Spleen (tissue), 11 donors: ENCODE measurements around the gene CES4A. TPM values are rescaled to one million over a fixed set of nuclear protein-coding genes. Genes with fewer than 3 reads are reported as not detected.

Experiments
- DNase-seq: peaks from one replicate; pipeline ENCODE4 v3.0.0-alpha.2; 2020
- H3K27ac ChIP-seq, 8 donors: fragments of 200-600 bp; sonication (generic) in 7 of 8; 1 replicate in 4 of 8; 2 replicates in 4 of 8; pipeline versions ENCODE4 v1.5.0 to v1.8.0; 2016 to 2021; ENCODE audit warnings: inconsistent platforms in 4 of 8, mild to moderate bottlenecking in 4 of 8, moderate library complexity in 1 of 8
- H3K27me3 ChIP-seq, 7 donors: fragments of 200-600 bp; sonication (generic) in 6 of 7; replicated peaks in 1 of 7; 1 replicate in 4 of 7; 2 replicates in 3 of 7; pipeline versions ENCODE4 v1.5.0 to v1.8.0; 2016 to 2021; ENCODE audit warnings: inconsistent platforms in 3 of 7, mild to moderate bottlenecking in 1 of 7
- H3K36me3 ChIP-seq, 6 donors: fragments of 200-600 bp; sonication (generic) in 5 of 6; 1 replicate in 4 of 6; 2 replicates in 2 of 6; pipeline versions ENCODE4 v1.5.0 to v1.8.0; 2016 to 2021; ENCODE audit warnings: inconsistent platforms in 2 of 6
- H3K4me1 ChIP-seq, 6 donors: fragments of 200-600 bp; sonication (generic) in 5 of 6; 1 replicate in 3 of 6; 2 replicates in 3 of 6; pipeline versions ENCODE4 v1.5.0 to v1.8.0; 2016 to 2021; ENCODE audit warnings: inconsistent platforms in 3 of 6
- H3K4me3 ChIP-seq, 8 donors: fragments of 200-600 bp; sonication (generic) in 7 of 8; 1 replicate in 4 of 8; 2 replicates in 4 of 8; pipeline versions ENCODE4 v1.5.0 to v1.8.0; 2016 to 2021; ENCODE audit warnings: inconsistent platforms in 4 of 8, mild to moderate bottlenecking in 4 of 8, moderate library complexity in 2 of 8
- H3K9me3 ChIP-seq, 8 donors: fragments of 200-600 bp; sonication (generic) in 7 of 8; 1 replicate in 4 of 8; 2 replicates in 4 of 8; pipeline versions ENCODE4 v1.5.0 to v1.8.0; 2016 to 2021; ENCODE audit warnings: inconsistent platforms in 4 of 8
- POLR2A ChIP-seq, 3 donors: fragments of 450-650 bp; IDR thresholded peaks; one replicate each; pipeline ENCODE4 v1.5.1; 2017; ENCODE audit warnings: antibody characterized with exemption in 3 of 3, mild to moderate bottlenecking in 1 of 3
- POLR2AphosphoS5 ChIP-seq, 3 donors: sonication (generic); formaldehyde crosslinking; IDR thresholded peaks; one replicate each; pipeline ENCODE4 v1.5.1; 2017; ENCODE audit warnings: antibody characterized with exemption in 3 of 3
- WGBS, 5 donors: extraction: QIAGEN DNeasy Blood & Tissue Kit in 3 of 5; methylation state at CpG; one replicate each; pipeline versions ENCODE4 v1.1.5 to v1.1.7; 2013 to 2018; 5-methylcytosine and 5-hydroxymethylcytosine counted together
- intact Hi-C: fragments of 100-400 bp; cut with DNase I; formaldehyde crosslinking; loops from one replicate; pipeline ENCODE4 v1.15.0; 2023; ENCODE audit warnings: low total_unique reads
- polyA plus RNA-seq, 3 donors: library from polyadenylated mRNA; stranded (reverse); fragments of 200-250 nt; gene quantifications; one replicate each; pipeline ENCODE4 v1.2.1, GENCODE V29; 2013
- total RNA-seq, 7 donors: library from RNA; depleted of rRNA in 3 of 7; stranded (reverse); fragments of >200 nt in 3 of 7; fragmentation: NEBNext Ultra II Directional in 4 of 7; extraction: Animal tissue kit (Norgen Biotek cat#: 25700) in 4 of 7; gene quantifications; one replicate each; pipeline versions ENCODE4 v1.1.0 to v1.2.1, GENCODE V29; 2016 to 2021
- TF ChIP-seq, protein P1 (sequence below), 11 experiments: fragments of 200-600 bp in 7 of 11; fragments of 450-650 bp in 4 of 11; sonication (generic) in 4 of 11; IDR thresholded peaks in 8 of 11; conservative IDR thresholded peaks in 3 of 11; 1 replicate in 7 of 11; 2 replicates in 4 of 11; pipeline versions ENCODE4 v1.4.0 to v1.8.0; 2016 to 2021; ENCODE audit warnings: antibody characterized with exemption in 11 of 11, inconsistent platforms in 4 of 11, mild to moderate bottlenecking in 1 of 11
- donor health status: healthy with polysubstance abuse.
- donor health status: DM: no; HTN: no; CAD: no; lungs with moderate emphysema.
- donor health status: DM: no; HTN: no; CAD: no.
- donor health status: Bipolar disorder and iron deficiency.
- donor health status: healthy.
- donor health status: DM: no; HTN: no; CAD: no.
- donor health status: DM: yes; HTN: yes; CAD: no.

The CES4A gene
- total and polyA plus RNA-seq, 10 donors: 5.0 to 9.9 (median 6.7) TPM

DNA sequence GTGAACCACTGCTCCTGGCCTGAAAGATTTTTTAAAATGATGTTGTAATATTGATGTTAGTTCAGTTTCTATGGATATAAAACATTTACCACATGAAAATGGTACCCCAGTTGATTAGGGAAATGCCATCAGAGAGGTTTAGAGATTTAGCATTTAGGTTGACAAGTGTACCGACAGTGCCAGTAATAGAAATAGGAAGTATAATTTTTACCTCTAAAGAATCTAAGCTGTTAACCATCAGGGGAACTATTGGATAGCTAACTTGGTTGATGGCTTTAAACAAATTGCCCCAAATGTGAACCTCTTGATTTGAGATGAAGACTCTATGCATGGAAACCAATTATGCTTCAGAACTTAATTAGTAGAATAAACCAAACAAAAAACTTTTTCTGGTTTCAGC is 47.0 kb downstream of the CES4A start:
- TF ChIP-seq POLR2A (IDR thresholded peaks at IDR 0.05) (no peak), POLR2AphosphoS5 (IDR thresholded peaks at IDR 0.05) (no peak)
- TF ChIP-seq, protein P1, sequence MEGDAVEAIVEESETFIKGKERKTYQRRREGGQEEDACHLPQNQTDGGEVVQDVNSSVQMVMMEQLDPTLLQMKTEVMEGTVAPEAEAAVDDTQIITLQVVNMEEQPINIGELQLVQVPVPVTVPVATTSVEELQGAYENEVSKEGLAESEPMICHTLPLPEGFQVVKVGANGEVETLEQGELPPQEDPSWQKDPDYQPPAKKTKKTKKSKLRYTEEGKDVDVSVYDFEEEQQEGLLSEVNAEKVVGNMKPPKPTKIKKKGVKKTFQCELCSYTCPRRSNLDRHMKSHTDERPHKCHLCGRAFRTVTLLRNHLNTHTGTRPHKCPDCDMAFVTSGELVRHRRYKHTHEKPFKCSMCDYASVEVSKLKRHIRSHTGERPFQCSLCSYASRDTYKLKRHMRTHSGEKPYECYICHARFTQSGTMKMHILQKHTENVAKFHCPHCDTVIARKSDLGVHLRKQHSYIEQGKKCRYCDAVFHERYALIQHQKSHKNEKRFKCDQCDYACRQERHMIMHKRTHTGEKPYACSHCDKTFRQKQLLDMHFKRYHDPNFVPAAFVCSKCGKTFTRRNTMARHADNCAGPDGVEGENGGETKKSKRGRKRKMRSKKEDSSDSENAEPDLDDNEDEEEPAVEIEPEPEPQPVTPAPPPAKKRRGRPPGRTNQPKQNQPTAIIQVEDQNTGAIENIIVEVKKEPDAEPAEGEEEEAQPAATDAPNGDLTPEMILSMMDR (IDR thresholded peaks at IDR 0.05 in 8 of 11, conservative IDR thresholded peaks at IDR 0.05 in 3 of 11): no peak
- intact Hi-C loops: no loop called here
- WGBS, 5 donors: 36 to 56% (median 40%) methylated on average over 1 of the region's 1 CpG
- peaks cover 0 to 58% (median 12%) of the 10 kb centered on the region in 6 donors for H3K36me3 ChIP-seq
- H3K9me3 ChIP-seq: no peaks in the 10 kb centered on the region
- H3K27me3 ChIP-seq: no peaks in the 10 kb centered on the region
- H3K27ac ChIP-seq: no peak overlapping the region
- DNase-seq: no peak
- no peak overlapping the region for H3K4me3 ChIP-seq
- H3K4me1 ChIP-seq: peaks cover 18 to 96% (median 56%) of the 10 kb centered on the region in 6 donors

DNA sequence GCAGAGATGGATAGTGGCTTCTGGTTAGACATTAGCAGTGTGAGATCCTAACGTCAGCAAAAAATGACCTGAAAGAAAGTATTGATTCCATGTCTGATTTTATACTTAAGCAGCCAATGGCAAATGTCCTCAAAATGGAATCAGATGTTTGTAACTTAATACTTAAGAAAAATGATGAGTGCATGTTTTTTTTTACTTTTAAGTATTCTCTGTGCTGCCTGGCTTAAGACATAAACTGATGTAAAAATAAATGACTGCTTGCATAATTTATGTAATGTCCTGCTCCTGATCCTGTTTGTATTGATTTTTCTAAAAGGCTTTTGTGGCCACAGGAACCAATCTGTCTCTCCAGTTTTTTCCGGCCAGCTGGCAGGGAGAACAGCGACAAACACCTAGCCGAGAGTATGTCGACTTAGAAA is 47.9 kb downstream of the CES4A start:
- no peak overlapping the region for H3K4me3 ChIP-seq
- intact Hi-C loops: no loop called here
- TF ChIP-seq, protein P1 (IDR thresholded peaks at IDR 0.05 in 8 of 11, conservative IDR thresholded peaks at IDR 0.05 in 3 of 11): no peak
- TF ChIP-seq POLR2AphosphoS5 (IDR thresholded peaks at IDR 0.05) (no peak), POLR2A (IDR thresholded peaks at IDR 0.05) (no peak)

GRCh38 chr16:67039260-67040020 is 51.1 kb downstream of the CES4A start:
- Histone ChIP-seq H3K36me3 (peaks cover 0 to 66% (median 14%) of the 10 kb centered on the region in 6 donors), H3K27me3 (no peaks in the 10 kb centered on the region), H3K4me1 (peaks cover 0 to 57% (median 18%) of the 10 kb centered on the region in 6 donors), H3K27ac (no peak overlapping the region), H3K9me3 (no peaks in the 10 kb centered on the region), H3K4me3 (no peak overlapping the region)
- intact Hi-C loops: no loop called here
- 82 to 96% (median 91%) methylated on average over 2 of the region's 2 CpGs for WGBS, 5 donors
- TF ChIP-seq, protein P1 (IDR thresholded peaks at IDR 0.05 in 8 of 11, conservative IDR thresholded peaks at IDR 0.05 in 3 of 11): no peak
- no peak for TF ChIP-seq POLR2AphosphoS5 (IDR thresholded peaks at IDR 0.05)
- no peak for TF ChIP-seq POLR2A (IDR thresholded peaks at IDR 0.05)
- no peak for DNase-seq

More for the DNA sequence above, 47.9 kb downstream of the CES4A start:
- 91 to 97% (median 93%) methylated on average over 5 of the region's 5 CpGs for WGBS, 5 donors
- Histone ChIP-seq H3K4me1 (peaks cover 9 to 88% (median 46%) of the 10 kb centered on the region in 6 donors), H3K27me3 (no peaks in the 10 kb centered on the region), H3K27ac (no peak overlapping the region), H3K9me3 (no peaks in the 10 kb centered on the region), H3K36me3 (peaks cover 0 to 65% (median 11%) of the 10 kb centered on the region in 6 donors)
- DNase-seq: no peak

- peaks cover 0 to 73% (median 14%) of the 10 kb centered on the region in 6 donors for H3K36me3 ChIP-seq
- 39 to 77% (median 58%) methylated on average over 2 of the region's 2 CpGs for WGBS, 5 donors
- H3K4me3 ChIP-seq: no peak overlapping the region
- H3K9me3 ChIP-seq: no peaks in the 10 kb centered on the region
- no peak for DNase-seq
- no peak for TF ChIP-seq POLR2AphosphoS5 (IDR thresholded peaks at IDR 0.05)
- TF ChIP-seq, protein P1 (IDR thresholded peaks at IDR 0.05 in 8 of 11, conservative IDR thresholded peaks at IDR 0.05 in 3 of 11): no peak
- intact Hi-C loops: no loop called here
- H3K27ac ChIP-seq: no peak overlapping the region
- H3K27me3 ChIP-seq: no peaks in the 10 kb centered on the region
- H3K4me1 ChIP-seq: peaks cover 0 to 50% (median 12%) of the 10 kb centered on the region in 6 donors
Observed at GRCh38 chr16:67040166-67040565, 51.8 kb downstream of the CES4A start.
